Measurements from ENCODE around the gene CTNNB1.

DNA sequence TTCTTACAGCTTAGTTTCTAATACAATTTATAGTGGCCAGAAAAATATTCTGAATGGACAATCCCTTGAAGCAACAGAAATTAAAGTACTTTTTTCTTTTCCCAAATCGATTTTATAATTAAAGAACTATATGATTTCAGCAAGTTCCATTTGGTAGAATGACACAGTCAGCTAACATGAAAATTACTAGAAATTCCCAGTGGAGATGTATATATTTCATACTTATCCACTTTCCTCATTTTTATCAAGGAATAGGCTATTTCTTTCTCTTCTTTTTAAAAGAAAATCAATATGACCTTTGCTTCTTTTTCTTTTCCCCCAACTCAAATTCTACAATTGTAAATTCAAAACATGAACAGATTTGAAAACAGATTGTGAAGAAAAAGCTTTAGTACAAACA lies 6.4 kb upstream of the CTNNB1 start:
- TF ChIP-seq POLR2AphosphoS5 (IDR thresholded peaks at IDR 0.05) (no peak), CTCF (IDR thresholded peaks at IDR 0.05) (no peak), POLR2A (IDR thresholded peaks at IDR 0.05) (no peak)

Measured in prostate gland (tissue), 2 donors.